Naive B cell (primary cell): ENCODE measurements around the gene MFAP3. TPM values are rescaled to one million over a fixed set of nuclear protein-coding genes. Genes with fewer than 3 reads are reported as not detected.

Experiments used
- ATAC-seq, 2 donors: fragments of 150-1000 bp; cut with Tn5 transposase; 2 replicates each; pipeline ENCODE4 v1.10.0; 2021; ENCODE audit warnings: low read depth in 2 of 2, mild to moderate bottlenecking in 2 of 2, moderate library complexity in 2 of 2
- DNase-seq: peaks from one replicate; pipeline ENCODE4 v3.0.0; 2022
- H3K27ac Mint-ChIP-seq, 6 donors: one replicate each; pipeline ENCODE4 v1.8.0; 2020 to 2022; ENCODE audit warnings: mild to moderate bottlenecking in 6 of 6, mixed read lengths in 6 of 6, moderate library complexity in 5 of 6, inconsistent platforms in 2 of 6
- H3K27me3 Mint-ChIP-seq, 3 donors: one replicate each; pipeline ENCODE4 v1.8.0; 2021 to 2022; ENCODE audit warnings: mixed read lengths in 3 of 3, mild to moderate bottlenecking in 1 of 3
- H3K36me3 Mint-ChIP-seq, 2 donors: one replicate each; pipeline ENCODE4 v1.8.0; 2020 to 2022; ENCODE audit warnings: mixed read lengths in 2 of 2, inconsistent platforms in 1 of 2, mild to moderate bottlenecking in 1 of 2
- H3K4me1 Mint-ChIP-seq, 3 donors: one replicate each; pipeline ENCODE4 v1.8.0; 2020 to 2022; ENCODE audit warnings: mixed read lengths in 3 of 3, inconsistent platforms in 1 of 3, mild to moderate bottlenecking in 1 of 3, moderate library complexity in 1 of 3
- H3K4me3 Mint-ChIP-seq, 8 donors: one replicate each; pipeline ENCODE4 v1.8.0; 2020 to 2022; ENCODE audit warnings: mild to moderate bottlenecking in 8 of 8, mixed read lengths in 8 of 8, moderate library complexity in 8 of 8, inconsistent platforms in 2 of 8
- H3K9me3 Mint-ChIP-seq, 7 donors: one replicate each; pipeline ENCODE4 v1.8.0; 2020 to 2022; ENCODE audit warnings: mixed read lengths in 7 of 7, mild to moderate bottlenecking in 5 of 7, inconsistent platforms in 2 of 7, moderate library complexity in 1 of 7
- polyA plus RNA-seq, 6 donors: library from polyadenylated mRNA; unstranded; fragments of 300-500 nt; fragmentation: Illumina TruSeq; gene quantifications; one replicate each; pipeline ENCODE4 v1.2.3, GENCODE V29; 2021; ENCODE audit warnings: low read depth in 6 of 6

MFAP3 gene
- polyA plus RNA-seq, 6 donors from 2014 or later = 5.3 to 16.7 (median 6.5) TPM

DNA sequence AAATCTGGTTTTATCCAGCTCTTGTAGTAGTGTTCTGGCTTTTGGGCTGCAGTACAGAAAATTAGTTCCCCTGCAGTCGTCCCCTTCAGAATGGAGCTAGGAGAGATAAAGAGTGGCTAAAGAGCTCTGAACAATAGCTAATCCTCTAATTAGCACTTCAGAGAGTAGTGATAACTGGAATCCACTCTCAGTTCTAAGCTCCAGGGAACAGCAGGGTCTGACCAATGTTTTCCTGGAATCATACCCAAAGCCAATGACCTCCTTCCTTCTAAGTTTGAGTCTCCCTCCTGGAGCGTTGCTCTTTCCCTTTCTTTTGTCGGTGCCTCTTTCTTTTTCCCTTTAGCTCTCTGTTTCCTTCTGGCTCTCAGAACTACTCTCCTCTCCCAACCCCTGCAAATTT lies 47.4 kb downstream of the MFAP3 start:
- no peaks in the 10 kb centered on the region for H3K36me3 Mint-ChIP-seq
- DNase-seq (no peak), ATAC-seq (no peak)
- no peak overlapping the region for H3K4me3 Mint-ChIP-seq
- no peak overlapping the region for H3K27ac Mint-ChIP-seq
- H3K9me3 Mint-ChIP-seq = no peaks in the 10 kb centered on the region
- H3K27me3 Mint-ChIP-seq = peaks cover 15 to 30% (median 27%) of the 10 kb centered on the region in 3 donors
- H3K4me1 Mint-ChIP-seq = no peaks in the 10 kb centered on the region

DNA sequence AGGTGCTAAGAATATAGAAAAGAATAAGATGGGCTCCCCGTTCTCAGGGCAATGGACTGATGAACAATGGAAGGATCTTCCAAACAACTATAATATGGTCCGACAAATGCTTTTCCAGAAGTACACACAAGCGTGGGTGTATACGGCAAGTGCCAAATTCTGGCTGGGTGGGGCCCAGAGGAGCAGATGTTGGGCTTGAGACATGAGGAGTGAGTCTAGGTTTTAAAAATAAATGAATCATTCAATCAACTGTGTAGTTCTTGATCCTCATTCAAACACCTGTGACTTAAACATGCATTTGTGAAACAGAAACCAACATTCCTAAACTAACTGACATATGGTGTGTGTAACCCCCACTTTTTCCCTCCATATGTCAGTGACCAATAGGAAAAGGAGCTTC lies 47.9 kb downstream of the MFAP3 start:
- no peaks in the 10 kb centered on the region for H3K4me1 Mint-ChIP-seq
- H3K4me3 Mint-ChIP-seq = no peak overlapping the region
- DNase-seq = no peak
- H3K27ac Mint-ChIP-seq = no peak overlapping the region
- no peaks in the 10 kb centered on the region for H3K36me3 Mint-ChIP-seq
- H3K9me3 Mint-ChIP-seq = no peaks in the 10 kb centered on the region
- H3K27me3 Mint-ChIP-seq = peaks cover 15 to 35% (median 31%) of the 10 kb centered on the region in 3 donors
- ATAC-seq = no peak

DNA sequence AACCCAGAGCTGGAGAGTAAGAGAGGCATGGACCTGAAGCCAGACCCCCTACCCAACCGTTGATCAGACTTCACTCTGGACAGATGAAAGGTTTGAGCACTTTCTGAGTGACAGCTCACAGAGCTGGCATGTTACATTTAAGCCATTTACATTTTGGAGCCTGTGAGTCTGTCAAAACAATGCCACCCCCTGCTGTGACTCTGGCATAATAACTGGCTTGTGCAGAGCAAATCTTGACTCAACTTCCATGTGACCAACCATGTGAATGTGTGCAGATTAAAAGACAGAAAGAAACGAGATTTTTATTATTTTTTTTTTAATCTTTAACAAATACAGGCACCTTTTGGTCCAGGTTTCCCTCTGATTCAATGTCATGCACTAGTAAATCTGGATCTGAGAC lies 48.5 kb downstream of the MFAP3 start:
- no peak for DNase-seq
- H3K9me3 Mint-ChIP-seq = no peaks in the 10 kb centered on the region
- no peak overlapping the region for H3K27ac Mint-ChIP-seq
- no peak for ATAC-seq
- no peak overlapping the region for H3K4me3 Mint-ChIP-seq
- H3K4me1 Mint-ChIP-seq = no peaks in the 10 kb centered on the region
- no peaks in the 10 kb centered on the region for H3K36me3 Mint-ChIP-seq
- H3K27me3 Mint-ChIP-seq = peaks cover 16 to 39% (median 37%) of the 10 kb centered on the region in 3 donors

DNA sequence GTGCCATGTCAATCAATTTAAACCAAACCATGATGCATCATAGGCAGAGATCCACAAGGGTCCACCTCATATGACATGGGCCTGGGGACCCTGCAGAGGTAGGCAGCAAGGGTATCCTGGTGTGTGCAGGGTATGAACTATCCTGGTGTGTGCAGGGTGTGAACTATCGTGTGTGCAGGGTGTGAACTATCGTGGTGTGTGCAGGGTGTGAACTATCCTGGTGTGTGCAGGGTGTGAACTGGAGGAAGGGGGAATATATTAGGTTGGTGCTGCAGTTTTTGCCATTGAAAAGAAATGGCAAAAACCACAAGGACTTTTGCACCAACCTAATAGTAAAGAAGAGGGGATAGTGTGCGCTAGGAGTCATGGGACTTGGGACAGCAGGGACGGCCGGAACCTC lies 50.0 kb downstream of the MFAP3 start:
- no peak for ATAC-seq
- H3K4me3 Mint-ChIP-seq = no peak overlapping the region
- no peaks in the 10 kb centered on the region for H3K9me3 Mint-ChIP-seq
- no peaks in the 10 kb centered on the region for H3K4me1 Mint-ChIP-seq
- H3K27ac Mint-ChIP-seq = no peak overlapping the region
- H3K27me3 Mint-ChIP-seq = peaks cover 27 to 49% (median 39%) of the 10 kb centered on the region in 3 donors
- DNase-seq = no peak
- H3K36me3 Mint-ChIP-seq = no peaks in the 10 kb centered on the region

DNA sequence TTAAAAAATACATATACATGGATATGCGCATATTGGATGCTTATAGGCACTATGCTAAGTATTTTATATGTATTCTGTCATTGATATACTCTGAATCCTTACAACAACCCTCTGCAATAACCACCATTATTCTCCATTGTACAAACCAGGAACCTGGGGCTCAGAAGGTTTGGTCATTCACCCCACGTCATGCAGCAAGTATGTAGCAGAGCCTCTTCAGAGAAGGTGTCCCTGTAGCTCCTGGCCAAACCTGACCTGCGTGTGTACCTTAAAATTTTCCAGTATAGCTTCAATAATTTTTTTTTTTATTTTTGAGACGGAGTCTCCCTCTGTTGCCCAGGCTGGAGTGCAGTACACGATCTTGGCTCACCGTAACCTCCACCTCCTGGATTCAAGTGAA lies 51.9 kb downstream of the MFAP3 start:
- ATAC-seq (no peak), DNase-seq (no peak)
- Mint-ChIP-seq H3K27ac (no peak overlapping the region), H3K27me3 (peaks cover 31 to 64% (median 56%) of the 10 kb centered on the region in 3 donors), H3K4me3 (no peak overlapping the region), H3K4me1 (no peaks in the 10 kb centered on the region), H3K36me3 (no peaks in the 10 kb centered on the region), H3K9me3 (no peaks in the 10 kb centered on the region)

DNA sequence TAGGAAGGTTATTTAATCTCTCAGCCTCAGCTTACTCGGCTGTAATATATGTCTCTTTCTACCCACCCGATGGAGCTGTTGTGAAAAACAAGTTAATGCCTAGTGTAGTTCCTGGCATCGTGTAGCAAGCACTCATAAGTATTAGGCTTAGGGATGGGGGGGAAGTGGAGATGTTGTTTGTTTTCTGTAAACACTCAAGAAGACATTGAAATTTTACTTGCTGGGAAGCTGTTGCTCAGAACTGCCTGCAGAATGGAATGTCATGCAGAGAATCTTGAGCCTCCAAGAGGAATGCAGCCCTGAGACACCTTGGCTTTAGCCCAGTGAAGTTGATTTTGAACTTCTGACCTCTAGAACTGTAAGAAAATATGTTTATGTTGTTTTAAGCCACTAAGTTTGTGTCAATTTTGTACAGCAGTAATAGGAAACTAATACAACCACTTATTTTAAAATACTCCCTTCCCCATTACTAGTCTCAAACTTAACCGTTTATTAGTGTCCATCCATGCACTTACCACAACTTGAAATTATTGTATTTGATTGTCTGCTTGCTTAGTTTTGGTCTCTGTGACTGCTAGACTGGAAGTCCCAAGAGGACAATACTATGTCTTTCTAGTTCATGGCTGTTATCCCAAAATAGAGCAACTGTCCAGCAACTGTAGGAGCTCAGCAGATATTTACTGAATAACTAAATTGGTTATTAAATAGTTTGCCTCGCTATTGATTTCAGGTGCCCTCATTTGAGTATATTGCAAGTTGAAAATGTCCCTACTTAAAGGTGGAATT lies 53.8 kb downstream of the MFAP3 start:
- ATAC-seq = no peak
- Mint-ChIP-seq H3K27ac (no peak overlapping the region), H3K4me3 (no peak overlapping the region), H3K27me3 (peaks cover 36 to 56% (median 48%) of the 10 kb centered on the region in 3 donors), H3K36me3 (no peaks in the 10 kb centered on the region), H3K9me3 (no peaks in the 10 kb centered on the region), H3K4me1 (no peaks in the 10 kb centered on the region)
- DNase-seq = no peak

DNA sequence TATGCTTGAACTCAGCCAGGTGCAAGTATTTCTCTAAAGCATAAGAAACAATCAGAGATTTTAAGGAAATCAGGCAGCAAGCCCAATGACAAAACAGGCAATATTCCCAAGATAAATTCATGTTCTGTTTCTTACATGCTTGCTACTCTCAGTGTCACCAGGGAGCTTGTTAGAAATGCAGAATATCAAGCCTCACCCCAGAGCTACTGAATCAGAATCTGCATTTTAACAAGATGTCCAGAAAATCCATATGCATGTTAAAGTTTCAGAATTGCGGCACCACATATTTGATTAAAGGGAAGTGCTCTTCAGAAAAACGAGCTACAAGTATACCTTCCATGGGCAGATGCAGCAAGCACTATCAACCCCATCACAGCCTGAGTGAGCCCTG lies 54.4 kb downstream of the MFAP3 start:
- H3K4me3 Mint-ChIP-seq = no peak overlapping the region
- H3K27ac Mint-ChIP-seq = no peak overlapping the region
- peaks cover 33 to 57% (median 48%) of the 10 kb centered on the region in 3 donors for H3K27me3 Mint-ChIP-seq
- no peaks in the 10 kb centered on the region for H3K9me3 Mint-ChIP-seq
- no peaks in the 10 kb centered on the region for H3K4me1 Mint-ChIP-seq
- ATAC-seq (no peak), DNase-seq (no peak)
- no peaks in the 10 kb centered on the region for H3K36me3 Mint-ChIP-seq

DNA sequence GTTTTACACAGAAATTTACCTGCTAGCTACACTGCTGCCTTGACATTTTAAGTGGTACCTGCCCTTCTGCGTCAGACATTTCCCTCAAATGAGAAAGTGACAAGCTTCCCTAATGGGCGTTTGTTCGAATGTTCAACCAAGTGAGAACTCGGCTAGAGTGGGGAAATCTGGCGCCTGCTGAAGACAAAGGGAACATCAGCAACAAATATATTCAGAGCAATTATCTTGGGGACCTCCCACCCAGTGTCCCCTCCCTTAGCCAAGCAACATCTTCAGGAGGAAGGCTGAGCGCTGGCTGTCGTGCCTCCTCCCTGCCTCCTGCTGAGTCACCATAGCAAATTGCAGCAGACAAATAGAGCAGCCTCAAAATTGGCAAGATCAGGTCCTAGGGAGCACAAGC lies 57.1 kb downstream of the MFAP3 start:
- H3K4me1 Mint-ChIP-seq = no peaks in the 10 kb centered on the region
- no peak overlapping the region for H3K27ac Mint-ChIP-seq
- no peaks in the 10 kb centered on the region for H3K9me3 Mint-ChIP-seq
- DNase-seq (no peak), ATAC-seq (no peak)
- no peak overlapping the region for H3K4me3 Mint-ChIP-seq
- peaks cover 33 to 52% (median 47%) of the 10 kb centered on the region in 3 donors for H3K27me3 Mint-ChIP-seq
- H3K36me3 Mint-ChIP-seq = no peaks in the 10 kb centered on the region

DNA sequence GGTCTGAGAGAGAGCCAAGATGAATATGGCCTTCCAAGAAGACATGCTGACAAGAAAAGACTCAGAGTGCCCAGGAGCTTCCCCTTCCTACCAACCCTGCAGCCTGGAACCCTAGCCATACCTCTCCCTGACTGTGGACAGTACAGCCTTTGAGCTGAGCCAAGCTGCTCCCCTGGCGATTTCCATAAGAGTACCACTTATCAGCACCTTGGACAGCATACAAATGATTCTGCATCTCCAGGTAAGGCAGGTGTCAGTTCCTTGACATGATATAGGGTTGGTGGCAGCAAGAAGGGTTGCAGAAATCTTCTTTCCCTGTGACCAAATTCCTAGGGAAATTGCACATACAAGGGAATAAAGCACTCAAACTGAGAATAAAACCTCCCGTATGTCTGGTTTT lies 58.3 kb downstream of the MFAP3 start:
- no peaks in the 10 kb centered on the region for H3K36me3 Mint-ChIP-seq
- no peak overlapping the region for H3K27ac Mint-ChIP-seq
- no peak for DNase-seq
- no peak for ATAC-seq
- H3K4me1 Mint-ChIP-seq = no peaks in the 10 kb centered on the region
- H3K9me3 Mint-ChIP-seq = no peaks in the 10 kb centered on the region
- no peak overlapping the region for H3K4me3 Mint-ChIP-seq
- H3K27me3 Mint-ChIP-seq = peaks cover 33 to 43% (median 39%) of the 10 kb centered on the region in 3 donors

DNA sequence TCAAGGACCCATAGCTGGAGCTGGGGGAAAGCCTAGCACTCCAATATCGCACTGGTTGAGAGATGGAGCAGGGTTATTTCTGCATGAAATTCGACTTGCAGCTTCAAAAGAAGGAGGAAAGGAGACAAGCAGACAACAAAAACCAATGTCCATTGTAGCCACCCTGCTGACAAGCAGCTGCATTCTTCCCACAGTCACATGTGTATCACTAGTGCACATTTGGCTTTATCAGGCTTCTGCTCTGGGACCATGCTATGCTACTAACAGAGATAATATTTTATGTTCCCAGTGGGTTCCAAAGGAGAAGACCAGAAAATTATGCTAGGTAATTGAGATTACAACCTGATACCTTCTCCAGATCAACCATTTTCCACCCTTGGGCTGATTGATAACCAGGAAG lies 59.7 kb downstream of the MFAP3 start:
- H3K4me3 Mint-ChIP-seq = no peak overlapping the region
- DNase-seq (no peak), ATAC-seq (no peak)
- no peaks in the 10 kb centered on the region for H3K4me1 Mint-ChIP-seq
- H3K27ac Mint-ChIP-seq = no peak overlapping the region
- peaks cover 22 to 41% (median 34%) of the 10 kb centered on the region in 3 donors for H3K27me3 Mint-ChIP-seq
- no peaks in the 10 kb centered on the region for H3K36me3 Mint-ChIP-seq
- H3K9me3 Mint-ChIP-seq = no peaks in the 10 kb centered on the region

DNA sequence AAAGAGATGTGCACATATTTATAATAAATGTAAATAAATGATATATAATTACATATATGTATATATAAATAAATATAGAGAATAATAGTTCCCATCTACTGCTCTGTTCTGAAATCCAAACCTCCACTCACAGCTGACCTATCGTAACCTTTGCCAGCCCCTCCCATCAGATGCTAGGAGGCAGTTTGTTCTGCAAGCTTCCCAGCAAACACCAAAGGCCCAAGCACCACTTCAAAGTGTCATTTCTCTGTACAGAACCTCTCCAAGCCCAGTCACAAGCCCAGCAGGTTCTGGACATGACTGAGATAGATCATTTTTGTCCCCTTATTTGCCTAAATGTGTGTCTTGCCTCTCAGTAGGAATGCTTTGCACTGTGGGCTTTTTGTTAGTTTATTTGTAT lies 62.4 kb downstream of the MFAP3 start:
- no peaks in the 10 kb centered on the region for H3K36me3 Mint-ChIP-seq
- DNase-seq (no peak), ATAC-seq (no peak)
- peaks cover 17 to 26% (median 24%) of the 10 kb centered on the region in 3 donors for H3K27me3 Mint-ChIP-seq
- H3K4me3 Mint-ChIP-seq = no peak overlapping the region
- peaks cover 0 to 1% (median 0%) of the 10 kb centered on the region in 7 donors for H3K9me3 Mint-ChIP-seq
- no peak overlapping the region for H3K27ac Mint-ChIP-seq
- H3K4me1 Mint-ChIP-seq = no peaks in the 10 kb centered on the region

DNA sequence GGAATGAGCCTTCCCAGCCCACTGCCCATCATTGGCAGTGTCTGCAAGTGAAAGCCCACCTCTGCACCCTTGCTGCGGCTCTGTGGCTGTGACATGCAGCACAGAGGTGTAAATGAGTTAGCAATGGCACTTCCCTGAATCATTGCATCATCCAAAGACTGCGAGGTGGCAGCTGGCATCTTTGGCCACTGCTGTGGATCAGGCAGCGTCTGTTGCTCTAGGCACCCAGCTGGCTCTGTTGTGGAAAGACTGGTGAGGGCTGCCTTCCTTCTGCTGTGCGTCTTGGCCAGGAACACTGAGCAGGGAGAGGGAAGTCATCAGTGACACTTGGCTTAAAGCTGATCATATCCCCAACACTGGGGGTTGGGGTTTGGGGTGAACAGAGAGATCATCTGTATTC lies 64.5 kb downstream of the MFAP3 start:
- peaks cover 0 to 1% (median 0%) of the 10 kb centered on the region in 7 donors for H3K9me3 Mint-ChIP-seq
- no peaks in the 10 kb centered on the region for H3K4me1 Mint-ChIP-seq
- ATAC-seq = no peak
- H3K27ac Mint-ChIP-seq = no peak overlapping the region
- no peak overlapping the region for H3K4me3 Mint-ChIP-seq
- peaks cover 14 to 26% (median 22%) of the 10 kb centered on the region in 3 donors for H3K27me3 Mint-ChIP-seq
- DNase-seq = no peak
- no peaks in the 10 kb centered on the region for H3K36me3 Mint-ChIP-seq
